Progenitor cell of endocrine pancreas (in vitro differentiated cells): Measurements from ENCODE around the gene DSCAML1. TPM values are rescaled to one million over a fixed set of nuclear protein-coding genes. Genes with fewer than 3 reads are reported as not detected.

Source experiments
- DNase-seq: peaks from one replicate; pipeline ENCODE4 v3.0.0; 2021; ENCODE audit warnings: low spot score; ENCODE audit not compliant: unreplicated experiment
- H3K27ac Mint-ChIP-seq: 2 replicates; pipeline ENCODE4 v1.8.0; 2021; ENCODE audit warnings: mild to moderate bottlenecking, moderate library complexity, mixed read lengths
- H3K27me3 Mint-ChIP-seq: 2 replicates; pipeline ENCODE4 v1.8.0; 2021; ENCODE audit warnings: mixed read lengths
- H3K36me3 Mint-ChIP-seq: 2 replicates; pipeline ENCODE4 v1.8.0; 2022; ENCODE audit warnings: mixed read lengths; ENCODE audit not compliant: insufficient read depth
- H3K4me1 Mint-ChIP-seq: 2 replicates; pipeline ENCODE4 v1.8.0; 2021; ENCODE audit warnings: low read depth, mixed read lengths
- H3K4me3 Mint-ChIP-seq: 2 replicates; pipeline ENCODE4 v1.8.0; 2021; ENCODE audit warnings: low read depth, mild to moderate bottlenecking, moderate library complexity, mixed read lengths
- H3K9me3 Mint-ChIP-seq: 2 replicates; pipeline ENCODE4 v1.8.0; 2021; ENCODE audit warnings: low read depth, mixed read lengths
- CTCF ChIP-seq: fragments of 200-600 bp; sonication (generic); IDR thresholded peaks from one replicate; pipeline ENCODE4 v1.5.0; 2021; ENCODE audit warnings: antibody characterized with exemption, mild to moderate bottlenecking; ENCODE audit not compliant: unreplicated experiment
- total RNA-seq: library from RNA; stranded (reverse); gene quantifications from 2 replicates; pipeline ENCODE4 v1.2.1, GENCODE V29; 2021

Gene DSCAML1
- total RNA-seq, 1 donor from 2014 or later, result 2.7 TPM

DNA sequence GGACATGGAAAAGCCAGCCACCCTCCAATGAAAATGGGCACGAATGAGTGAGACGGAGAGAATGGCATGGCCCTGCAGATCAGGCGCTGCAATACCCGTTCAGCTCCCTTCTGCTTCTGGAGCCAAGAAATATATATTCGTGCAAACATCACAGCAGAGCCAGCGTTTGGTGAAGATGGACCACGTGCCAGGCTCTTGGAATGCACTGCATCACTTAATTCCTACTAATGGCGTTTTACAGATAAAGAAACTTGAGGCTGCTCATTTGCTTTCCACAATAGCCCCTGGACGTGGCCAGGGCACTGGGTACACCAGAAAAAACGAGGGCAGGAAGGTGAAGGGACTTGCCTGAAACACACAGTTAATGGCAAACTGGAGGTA is 29.2 kb upstream of the DSCAML1 start:
- no peak for TF ChIP-seq CTCF

GRCh38 chr11:117825538-117826189 is 28.6 kb upstream of the DSCAML1 start:
- no peaks in the 10 kb centered on the region for H3K9me3 Mint-ChIP-seq
- DNase-seq, result no peak
- no peaks in the 10 kb centered on the region for H3K36me3 Mint-ChIP-seq
- no peak for TF ChIP-seq CTCF
- no peak overlapping the region for H3K4me3 Mint-ChIP-seq
- no peak overlapping the region for H3K27ac Mint-ChIP-seq
- H3K27me3 Mint-ChIP-seq, result peaks cover 7% of the 10 kb centered on the region
- peaks cover 36% of the 10 kb centered on the region for H3K4me1 Mint-ChIP-seq

More for the DNA sequence above, 29.2 kb upstream of the DSCAML1 start:
- Mint-ChIP-seq H3K9me3 (no peaks in the 10 kb centered on the region), H3K4me3 (no peak overlapping the region), H3K36me3 (no peaks in the 10 kb centered on the region), H3K4me1 (peaks cover 40% of the 10 kb centered on the region), H3K27me3 (peaks cover 7% of the 10 kb centered on the region), H3K27ac (no peak overlapping the region)
- no peak for DNase-seq

DNA sequence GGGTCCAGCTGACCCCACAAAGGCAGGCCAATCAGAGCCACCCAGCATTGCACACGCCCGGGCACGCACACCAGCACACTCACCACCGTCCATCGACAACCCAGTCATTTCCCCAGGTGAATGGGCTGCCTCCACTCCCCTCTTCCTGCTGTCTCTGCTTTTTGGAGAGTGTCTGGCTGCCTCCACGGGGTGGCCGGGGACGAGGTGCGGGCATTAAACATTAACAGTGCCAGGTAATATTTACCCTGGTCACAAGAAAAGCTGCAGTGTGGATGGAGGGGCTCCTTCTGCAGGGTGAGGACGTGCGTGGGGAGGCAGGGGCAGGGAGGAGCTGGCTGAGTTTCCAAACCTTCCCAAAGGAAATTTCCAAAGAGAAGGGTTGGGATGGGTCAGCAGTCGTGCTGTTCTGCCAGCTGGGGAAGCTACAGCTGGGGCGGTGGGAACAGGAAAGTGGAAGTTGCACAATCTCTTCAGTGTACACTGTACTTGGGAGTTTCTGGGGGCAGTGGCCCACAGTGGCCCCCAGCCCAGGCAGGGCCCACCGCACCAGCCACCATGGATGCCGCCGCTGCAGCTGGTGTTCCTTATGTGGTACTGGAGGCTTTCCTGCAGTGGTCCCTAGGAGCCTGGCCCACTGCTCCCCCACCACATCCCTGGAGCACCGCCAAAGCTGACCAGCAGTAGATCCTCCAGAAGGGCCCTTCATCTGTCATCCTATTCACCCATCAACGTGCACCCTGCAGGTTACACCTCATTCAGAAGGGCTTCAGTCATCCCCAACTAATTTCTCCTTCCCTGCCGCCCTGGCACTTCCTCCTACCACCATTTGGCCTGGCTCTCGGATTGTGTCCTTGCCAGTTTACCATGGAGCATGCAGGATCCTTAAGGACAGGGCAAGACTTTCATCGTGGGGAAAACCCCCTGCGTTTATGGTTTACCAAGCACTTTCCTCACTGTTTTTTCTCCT is 27.8 kb upstream of the DSCAML1 start, which contains the start of gene FXYD2:
Gene FXYD2, minus strand, starts transcription at position 174 of the 967 bp plus-strand sequence. Its CDS starts 66 bp downstream, at position 108.
- DNase-seq, result no peak
- no peak for TF ChIP-seq CTCF
- peaks cover 34% of the 10 kb centered on the region for H3K4me1 Mint-ChIP-seq
- no peak within 1 kb of the TSS for H3K4me3 Mint-ChIP-seq
- H3K27me3 Mint-ChIP-seq, result peaks cover 7% of the 10 kb centered on the region
- H3K27ac Mint-ChIP-seq, result no peak within 1 kb of the TSS
- no peaks in the 10 kb centered on the region for H3K36me3 Mint-ChIP-seq
- no peaks in the 10 kb centered on the region for H3K9me3 Mint-ChIP-seq

DNA sequence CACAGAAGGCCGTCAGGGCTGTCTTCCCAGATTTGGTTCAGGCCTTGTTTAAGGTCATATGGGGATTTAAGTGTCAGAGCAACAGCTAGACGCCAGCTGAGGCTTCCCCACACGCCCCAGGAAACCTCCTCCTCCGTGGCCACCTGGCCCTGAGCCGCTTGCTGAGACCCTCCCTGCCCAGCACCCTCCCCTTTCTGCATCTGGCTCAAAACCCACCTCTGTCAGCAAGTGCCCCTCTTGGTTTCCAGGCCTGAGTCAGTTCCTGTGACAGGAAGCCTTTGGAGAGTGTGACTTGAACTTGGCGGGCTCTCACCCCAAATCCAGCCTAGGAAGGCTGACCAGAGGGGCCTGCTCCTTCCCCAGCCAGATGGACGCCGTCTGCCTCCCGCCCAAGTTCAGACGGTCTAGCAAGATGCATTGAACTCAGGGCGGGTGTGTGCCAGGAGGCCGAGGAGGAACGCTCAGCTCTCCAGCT is 27.0 kb upstream of the DSCAML1 start:
- peaks cover 38% of the 10 kb centered on the region for H3K4me1 Mint-ChIP-seq
- no peak for DNase-seq
- no peaks in the 10 kb centered on the region for H3K36me3 Mint-ChIP-seq

More for the DNA sequence above, 27.0 kb upstream of the DSCAML1 start:
- Mint-ChIP-seq H3K27me3 (peaks cover 7% of the 10 kb centered on the region), H3K9me3 (no peaks in the 10 kb centered on the region), H3K27ac (no peak overlapping the region), H3K4me3 (no peak overlapping the region)
- no peak for TF ChIP-seq CTCF
